SJCRH30 (cell line): ENCODE results near the gene AGRN. TPM values are rescaled to one million over a fixed set of nuclear protein-coding genes. Genes with fewer than 3 reads are reported as not detected.
"Not testable (repeated sequence)": the region's sequence is repeated elsewhere in the genome, so short reads cannot be mapped to it uniquely, and the experiment has no call there.

Source experiments
- DNase-seq, 2 experiments: peaks; one replicate each; pipeline ENCODE4 v3.0.0-alpha.2; 2015 to 2020
- H3K27ac ChIP-seq: fragments of 250-450 bp; sonication (Bioruptor Pico); 2 replicates; pipeline ENCODE4 v1.5.1; 2020; ENCODE audit warnings: mild to moderate bottlenecking, moderate library complexity
- H3K27me3 ChIP-seq: fragments of 250-450 bp; sonication (Bioruptor Pico); 2 replicates; pipeline ENCODE4 v1.5.1; 2020; ENCODE audit warnings: mild to moderate bottlenecking, moderate library complexity
- H3K36me3 ChIP-seq: fragments of 250-450 bp; sonication (Bioruptor Pico); 2 replicates; pipeline ENCODE4 v1.5.1; 2020; ENCODE audit warnings: mild to moderate bottlenecking, moderate library complexity
- H3K4me1 ChIP-seq: fragments of 250-450 bp; sonication (Bioruptor Pico); 2 replicates; pipeline ENCODE4 v1.5.1; 2020; ENCODE audit warnings: mild to moderate bottlenecking, moderate library complexity
- H3K4me3 ChIP-seq: fragments of 250-450 bp; sonication (Bioruptor Pico); 2 replicates; pipeline ENCODE4 v1.5.1; 2020; ENCODE audit warnings: mild to moderate bottlenecking, moderate library complexity
- H3K9me3 ChIP-seq: fragments of 250-450 bp; sonication (Bioruptor Pico); replicated peaks from 2 replicates; pipeline ENCODE4 v1.5.1; 2020; ENCODE audit warnings: mild to moderate bottlenecking, moderate library complexity
- total RNA-seq: library from RNA; depleted of rRNA; stranded (reverse); fragments of >200 nt; shearing (Covaris generic); gene quantifications from 2 replicates; pipeline ENCODE4 v1.2.3, GENCODE V29; 2014

Gene AGRN
- total RNA-seq, 1 experiment from 2014 or later, result 13.7 TPM

DNA sequence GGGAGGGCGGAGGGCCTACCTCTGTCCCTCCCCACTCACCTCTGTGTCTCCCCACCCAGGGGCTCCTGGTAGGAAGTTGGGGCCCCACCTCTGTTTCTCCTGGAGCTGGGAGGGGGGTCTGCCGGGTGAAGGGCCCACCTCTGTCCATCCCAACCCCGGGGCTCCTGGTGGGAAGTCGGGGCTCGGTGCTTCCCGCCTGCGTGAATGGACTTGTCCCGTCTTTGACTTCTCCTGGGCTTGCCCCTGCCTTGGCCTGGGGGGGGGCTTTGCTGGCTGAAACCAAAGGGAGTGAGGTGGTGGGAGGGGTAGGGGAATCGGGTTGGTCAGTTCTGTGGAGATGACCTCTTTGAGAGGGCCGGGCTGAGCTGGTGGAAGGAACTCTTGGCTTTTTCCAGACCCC lies 5.8 kb downstream of the AGRN start:
- Histone ChIP-seq H3K27ac (no peak overlapping the region), H3K27me3 (no peaks in the 10 kb centered on the region), H3K4me3 (no peak overlapping the region), H3K9me3 (no peaks in the 10 kb centered on the region), H3K4me1 (peaks cover 10% of the 10 kb centered on the region; the same call in 1 of the 2 replicates), H3K36me3 (no peaks in the 10 kb centered on the region)
- no peak for DNase-seq

DNA sequence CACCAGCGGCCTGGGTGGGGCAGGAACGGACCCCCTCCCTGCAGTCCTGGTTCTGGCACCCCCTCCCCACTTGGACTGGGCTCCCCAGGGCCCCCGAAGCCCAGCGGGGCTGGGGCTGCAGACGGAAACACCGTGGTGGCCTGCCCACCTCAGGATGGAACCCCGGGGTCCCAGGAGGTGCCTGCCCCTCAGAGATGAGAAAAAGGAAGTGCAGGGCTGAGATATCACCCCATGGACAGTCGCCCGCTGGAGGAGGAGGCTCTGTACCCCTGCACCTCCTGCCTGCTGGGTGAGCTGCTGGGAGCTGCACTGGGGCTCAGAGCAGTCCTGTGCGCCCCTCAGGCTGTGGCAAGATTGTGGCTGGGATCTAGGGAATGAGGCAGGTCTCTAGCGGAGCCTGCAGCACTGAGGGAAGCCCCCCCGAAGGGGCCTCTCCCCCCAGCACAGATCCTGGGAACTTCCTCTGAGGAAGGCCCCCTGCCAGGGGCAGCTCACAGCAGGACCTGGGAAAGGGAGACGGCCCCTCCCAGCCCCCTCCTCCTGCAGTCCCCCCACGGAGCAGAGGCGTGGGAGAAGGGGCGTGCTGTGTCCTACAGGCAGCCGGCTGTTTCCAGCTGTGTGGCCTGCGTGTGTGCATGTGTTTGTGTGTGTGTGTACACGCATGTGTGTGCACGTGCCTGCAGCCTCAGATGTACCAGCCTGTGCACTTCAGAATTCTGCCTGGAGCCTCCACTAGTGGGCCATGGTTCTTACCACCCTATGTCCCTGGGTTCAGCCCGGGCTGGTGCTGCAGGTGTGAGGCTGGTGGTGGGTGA lies 6.9 kb downstream of the AGRN start:
- Histone ChIP-seq H3K36me3 (no peaks in the 10 kb centered on the region), H3K4me3 (no peak overlapping the region), H3K4me1 (peaks cover 12% of the 10 kb centered on the region; the same call in 1 of the 2 replicates), H3K27ac (no peak overlapping the region), H3K27me3 (no peaks in the 10 kb centered on the region), H3K9me3 (no peaks in the 10 kb centered on the region)
- DNase-seq, result no peak

DNA sequence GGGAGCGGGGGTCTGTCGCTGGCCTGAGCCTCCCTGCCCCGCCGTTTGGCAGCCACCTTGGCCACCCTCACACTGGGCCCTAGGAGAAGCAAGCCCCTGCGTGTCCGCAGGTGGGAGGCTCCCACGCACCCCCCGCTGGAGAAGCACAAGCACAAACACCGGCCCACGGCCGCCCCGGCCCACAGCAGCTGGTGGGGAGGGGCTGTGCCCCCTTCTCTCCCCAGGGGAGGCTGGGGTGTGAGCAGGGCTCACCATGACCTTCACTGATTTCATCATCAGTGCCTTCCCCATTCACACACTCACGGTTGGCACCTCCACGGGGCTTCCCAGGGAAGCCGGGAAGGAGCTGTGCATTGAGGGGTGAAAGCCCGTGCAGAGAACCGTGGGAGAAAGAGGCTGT lies 7.9 kb downstream of the AGRN start:
- Histone ChIP-seq H3K27ac (no peak overlapping the region), H3K4me1 (peaks cover 16% of the 10 kb centered on the region; the same call in 1 of the 2 replicates), H3K4me3 (no peak overlapping the region), H3K27me3 (no peaks in the 10 kb centered on the region), H3K9me3 (no peaks in the 10 kb centered on the region), H3K36me3 (no peaks in the 10 kb centered on the region)
- DNase-seq, result no peak

DNA sequence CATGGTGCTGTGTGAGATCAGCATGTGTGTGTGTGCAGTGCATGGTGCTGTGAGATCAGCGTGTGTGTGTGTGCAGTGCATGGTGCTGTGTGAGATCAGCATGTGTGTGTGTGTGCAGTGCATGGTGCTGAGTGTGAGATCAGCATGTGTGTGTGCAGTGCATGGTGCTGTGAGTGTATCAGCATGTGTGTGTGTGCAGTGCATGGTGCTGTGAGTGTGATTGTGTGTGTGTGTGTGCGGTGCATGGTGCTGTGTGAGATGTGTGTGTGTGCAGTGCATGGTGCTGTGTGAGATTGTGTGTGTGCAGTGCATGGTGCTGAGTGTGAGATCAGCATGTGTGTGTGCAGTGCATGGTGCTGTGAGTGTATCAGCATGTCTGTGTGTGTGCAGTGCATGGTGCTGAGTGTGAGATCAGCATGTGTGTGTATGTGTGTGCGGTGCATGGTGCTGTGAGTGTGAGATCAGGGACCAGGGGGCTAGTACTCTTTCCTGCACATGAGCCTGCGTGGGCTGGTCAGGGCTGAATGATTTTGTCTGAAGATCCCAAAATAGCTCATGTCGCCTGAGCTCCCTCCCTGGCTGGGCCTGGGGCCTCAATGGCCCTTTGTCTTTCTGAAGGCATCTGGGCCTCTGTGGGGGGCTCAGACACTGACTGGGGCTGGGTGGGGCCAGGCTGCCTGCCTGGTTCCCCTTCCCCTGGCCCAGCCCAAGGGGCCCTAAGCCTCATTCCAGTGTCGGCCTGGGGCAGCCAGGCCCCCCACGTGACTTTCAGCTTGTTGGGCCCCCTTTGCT lies 11.1 kb downstream of the AGRN start:
- H3K4me1 ChIP-seq, result peaks cover 16% of the 10 kb centered on the region; the same call in 1 of the 2 replicates
- not testable (repeated sequence) for H3K36me3 ChIP-seq, H3K9me3 ChIP-seq, H3K27me3 ChIP-seq, H3K27ac ChIP-seq, H3K4me3 ChIP-seq
- peak; percentile 51 to 64 for DNase-seq

DNA sequence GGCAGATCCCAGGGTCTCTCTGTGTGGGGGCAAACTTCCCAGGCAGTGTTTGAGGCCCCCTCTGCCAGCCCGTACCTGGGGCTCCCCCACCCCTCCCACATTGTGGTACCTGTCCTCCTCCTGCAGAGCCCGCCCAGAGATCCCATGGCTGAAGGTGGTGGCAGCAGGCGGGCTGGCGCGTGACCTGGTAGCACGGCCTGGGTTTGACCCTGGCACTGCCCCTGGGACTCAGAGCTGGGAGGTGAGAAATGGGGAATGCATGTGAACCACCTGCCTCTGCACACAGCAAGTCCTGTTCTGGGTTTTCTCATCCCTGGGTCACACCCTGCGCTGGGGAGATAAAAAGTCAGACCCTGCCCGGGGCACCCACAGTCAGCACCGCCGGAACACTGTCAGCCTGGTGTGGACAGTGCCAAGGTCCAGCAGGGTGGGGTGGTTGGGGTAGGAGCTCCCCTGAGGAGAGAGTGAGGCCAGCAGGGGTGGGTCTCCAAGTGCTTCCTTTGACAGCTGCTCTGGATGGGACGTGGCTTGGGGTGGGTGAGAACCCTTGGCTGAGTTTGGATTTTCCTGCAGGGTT lies 11.8 kb downstream of the AGRN start:
- no peaks in the 10 kb centered on the region for H3K36me3 ChIP-seq
- no peak overlapping the region for H3K27ac ChIP-seq
- H3K4me3 ChIP-seq, result no peak overlapping the region
- no peaks in the 10 kb centered on the region for H3K9me3 ChIP-seq
- H3K27me3 ChIP-seq, result no peaks in the 10 kb centered on the region
- DNase-seq, result no peak
- peaks cover 16% of the 10 kb centered on the region; the same call in 1 of the 2 replicates for H3K4me1 ChIP-seq

DNA sequence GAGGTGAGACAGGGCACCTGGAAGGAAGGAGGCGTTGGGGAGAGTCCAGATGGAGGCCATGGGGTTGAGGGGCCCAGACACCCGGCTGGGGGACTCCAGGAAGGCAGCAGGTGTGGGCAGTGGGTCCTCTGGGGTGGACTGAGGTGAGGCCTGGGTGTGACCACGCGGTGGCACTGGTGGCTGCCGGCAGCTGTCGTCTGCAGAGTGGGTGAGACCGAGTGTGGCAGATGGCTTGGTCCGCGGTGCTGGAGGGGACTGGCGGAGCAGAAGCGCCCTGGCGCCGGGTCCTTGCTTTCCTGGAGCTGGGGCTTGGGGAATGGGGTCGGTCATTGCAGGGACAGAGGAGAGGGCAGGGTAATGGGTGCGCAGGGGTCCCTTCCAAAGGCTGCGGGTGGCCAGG lies 12.5 kb downstream of the AGRN start:
- Histone ChIP-seq H3K36me3 (no peaks in the 10 kb centered on the region), H3K27me3 (no peaks in the 10 kb centered on the region), H3K4me1 (peaks cover 16% of the 10 kb centered on the region; the same call in 1 of the 2 replicates), H3K9me3 (no peaks in the 10 kb centered on the region), H3K4me3 (peak overlapping the region; percentile 52), H3K27ac (no peak overlapping the region)
- DNase-seq, result peak; percentile 69 to 70

DNA sequence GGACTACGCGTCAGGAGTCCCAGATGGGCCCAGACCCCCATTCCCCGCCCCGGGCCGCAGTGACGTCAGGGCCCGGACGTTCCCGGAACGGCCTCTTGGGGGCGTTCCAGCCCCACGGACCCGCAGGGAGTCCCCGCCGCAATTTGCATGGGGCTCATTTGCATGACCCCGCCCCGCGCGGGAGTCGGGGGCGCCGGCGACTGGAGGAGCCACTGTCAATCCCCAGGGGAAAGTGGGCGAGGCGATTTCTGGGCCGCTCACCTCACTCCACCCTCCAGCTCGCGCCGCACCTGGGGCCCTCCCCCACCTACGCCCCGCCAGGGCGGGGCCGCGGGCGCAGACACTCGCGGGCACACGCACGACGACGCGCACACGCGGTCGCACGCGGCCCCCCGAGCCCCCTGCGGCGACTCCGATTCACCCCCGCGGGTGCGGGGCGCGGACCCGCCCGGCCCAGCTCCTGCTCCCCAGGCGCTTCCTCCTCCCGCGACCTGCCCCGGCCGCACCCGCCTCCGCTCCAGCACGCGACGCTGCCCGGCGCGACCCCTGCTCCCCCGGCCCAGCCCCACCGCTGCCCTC lies 13.2 kb downstream of the AGRN start:
- Histone ChIP-seq H3K4me3 (peak overlapping the region; percentile 52), H3K4me1 (peaks cover 16% of the 10 kb centered on the region; the same call in 1 of the 2 replicates), H3K36me3 (no peaks in the 10 kb centered on the region), H3K9me3 (no peaks in the 10 kb centered on the region), H3K27me3 (no peaks in the 10 kb centered on the region), H3K27ac (no peak overlapping the region)
- peak; percentile 91 to 92 for DNase-seq

DNA sequence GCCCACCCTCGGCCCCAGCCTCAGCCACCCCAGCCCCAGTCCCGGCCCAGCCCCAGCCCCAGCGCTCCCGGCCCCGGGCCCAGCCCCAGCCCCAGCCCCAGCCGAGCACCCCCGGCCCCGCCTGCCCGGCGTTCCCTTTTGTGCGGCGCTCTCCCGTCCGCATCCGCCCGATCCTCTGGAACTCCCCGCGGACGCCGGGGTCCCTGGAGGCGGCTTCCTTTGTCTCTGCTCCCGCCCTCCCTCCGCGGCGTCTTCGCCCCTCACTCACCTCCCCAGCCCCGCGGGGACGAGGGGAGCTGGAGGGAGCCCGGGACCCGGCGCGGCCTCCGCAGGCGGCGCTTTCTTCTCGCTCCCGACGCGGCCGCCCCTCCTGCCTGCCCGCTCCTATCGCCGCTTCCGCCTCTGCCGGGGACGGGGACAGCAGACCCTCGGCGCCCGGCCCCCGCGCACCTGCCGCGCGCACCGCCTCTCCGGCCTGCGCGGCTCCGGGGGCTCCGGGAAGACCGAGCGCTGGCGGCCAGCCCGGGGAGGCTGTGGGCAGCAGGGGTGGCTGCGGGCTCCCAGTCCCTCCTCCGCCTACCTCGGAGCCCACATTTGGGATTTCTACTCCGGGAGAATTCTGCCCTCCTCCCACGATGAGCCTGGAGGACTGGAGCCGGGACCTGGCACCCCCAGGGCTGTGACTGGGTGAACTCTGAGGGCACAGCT lies 14.0 kb downstream of the AGRN start:
- Histone ChIP-seq H3K4me3 (peak overlapping the region; percentile 30), H3K27ac (no peak overlapping the region), H3K9me3 (no peaks in the 10 kb centered on the region), H3K27me3 (no peaks in the 10 kb centered on the region), H3K36me3 (no peaks in the 10 kb centered on the region), H3K4me1 (peaks cover 16% of the 10 kb centered on the region; the same call in 1 of the 2 replicates)
- DNase-seq, result no peak

DNA sequence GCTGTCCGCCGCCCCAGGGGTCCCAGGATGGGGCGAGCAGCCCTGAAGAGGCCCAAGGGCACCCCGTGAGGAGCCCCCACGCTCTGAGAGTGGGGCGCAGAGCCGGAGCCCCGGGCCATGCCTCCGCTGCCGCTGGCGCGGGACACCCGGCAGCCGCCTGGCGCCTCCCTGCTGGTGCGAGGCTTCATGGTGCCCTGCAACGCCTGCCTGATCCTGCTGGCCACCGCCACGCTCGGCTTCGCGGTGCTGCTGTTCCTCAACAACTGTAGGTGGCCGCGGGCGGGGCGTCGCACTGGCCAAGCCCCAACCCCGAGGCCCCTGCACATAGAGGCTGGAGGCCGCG lies 14.5 kb downstream of the AGRN start:
- DNase-seq, result no peak
- Histone ChIP-seq H3K27ac (no peak overlapping the region), H3K4me3 (peak overlapping the region; percentile 30; the same call in 1 of the 2 replicates), H3K4me1 (peaks cover 16% of the 10 kb centered on the region; the same call in 1 of the 2 replicates), H3K36me3 (no peaks in the 10 kb centered on the region), H3K9me3 (no peaks in the 10 kb centered on the region), H3K27me3 (no peaks in the 10 kb centered on the region)

DNA sequence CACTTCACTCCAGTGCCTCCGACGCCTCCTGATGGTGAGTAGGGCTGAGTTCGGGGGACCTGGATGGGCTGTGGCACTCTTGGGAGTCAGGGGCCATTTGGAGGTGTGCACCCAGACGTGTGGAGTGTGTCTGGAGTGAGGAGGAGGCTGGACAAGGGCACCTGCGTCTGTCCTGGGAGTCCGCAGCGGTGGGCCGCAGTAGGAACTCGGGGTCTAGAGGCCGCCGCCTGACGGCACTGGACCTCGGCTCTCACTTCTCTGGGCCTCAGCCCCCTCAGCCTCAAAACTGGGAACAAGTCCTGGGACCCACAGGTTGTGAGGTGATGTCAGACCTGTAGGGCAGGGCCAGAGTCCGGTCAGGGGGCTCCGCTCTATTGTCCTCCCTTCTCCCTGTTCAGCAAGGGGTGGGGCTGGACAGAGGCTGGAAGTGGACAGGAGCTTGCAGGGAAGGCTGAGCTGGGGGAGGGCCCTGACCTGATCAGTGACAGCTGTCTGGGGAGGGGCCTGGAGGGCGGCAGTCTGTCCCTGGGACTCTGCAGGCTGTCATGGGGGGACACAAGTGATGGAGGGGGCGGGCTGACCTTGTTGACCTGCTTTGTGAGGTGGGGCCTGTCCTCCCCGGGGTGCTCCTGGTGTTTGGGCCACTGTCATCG lies 15.5 kb downstream of the AGRN start:
- peaks cover 16% of the 10 kb centered on the region; the same call in 1 of the 2 replicates for H3K4me1 ChIP-seq
- no peaks in the 10 kb centered on the region for H3K27me3 ChIP-seq
- no peaks in the 10 kb centered on the region for H3K36me3 ChIP-seq
- no peaks in the 10 kb centered on the region for H3K9me3 ChIP-seq
- H3K4me3 ChIP-seq, result no peak overlapping the region
- no peak overlapping the region for H3K27ac ChIP-seq
- no peak for DNase-seq

DNA sequence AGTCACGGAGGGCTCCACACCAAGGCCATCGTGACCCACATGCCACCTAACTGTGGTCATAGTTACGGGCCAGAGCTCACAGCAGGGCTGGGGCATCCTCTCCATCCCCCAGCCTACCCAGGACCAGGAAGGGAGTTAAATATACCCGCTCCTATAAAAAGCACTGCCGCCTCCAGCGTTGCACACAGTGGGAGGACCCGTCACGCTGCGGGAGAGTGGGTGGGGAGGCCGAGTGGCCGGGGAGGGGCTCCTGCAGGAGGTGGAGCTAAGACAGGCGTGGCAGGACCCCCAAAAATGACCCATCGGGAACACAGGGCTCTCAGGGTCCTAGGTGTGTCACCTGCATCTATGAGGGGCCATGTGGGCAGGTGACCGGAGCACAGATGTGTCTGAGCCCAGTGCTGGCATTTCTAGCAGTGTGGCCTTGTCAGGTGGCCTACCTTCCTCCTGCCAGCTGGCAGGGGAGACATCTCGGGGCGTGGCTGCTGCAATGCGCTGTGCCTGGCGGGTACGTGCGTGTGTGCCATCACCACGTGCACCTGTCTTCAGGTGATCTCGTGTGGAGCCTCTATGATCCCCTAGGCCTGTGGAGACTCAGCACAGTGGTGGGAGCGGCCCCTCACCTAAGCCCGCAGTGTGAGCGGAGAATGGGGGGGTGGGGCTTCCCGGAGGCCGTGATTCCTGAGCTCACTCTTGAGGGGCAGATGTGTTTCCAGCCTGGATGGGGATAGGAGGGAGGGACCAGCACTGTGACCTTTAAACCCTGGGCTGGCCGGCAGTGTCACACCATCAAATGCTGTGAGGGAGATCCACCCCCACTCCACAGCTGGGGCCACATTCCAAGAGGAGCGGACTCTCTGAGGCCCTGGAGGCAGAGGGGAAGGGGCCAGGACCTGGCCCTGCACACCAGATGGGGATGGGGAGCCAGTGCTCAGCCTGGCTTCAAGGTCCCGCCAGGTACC lies 17.7 kb downstream of the AGRN start:
- Histone ChIP-seq H3K27ac (no peak overlapping the region), H3K9me3 (no peaks in the 10 kb centered on the region), H3K27me3 (no peaks in the 10 kb centered on the region), H3K4me1 (no peaks in the 10 kb centered on the region), H3K4me3 (no peak overlapping the region), H3K36me3 (no peaks in the 10 kb centered on the region)
- DNase-seq, result no peak

DNA sequence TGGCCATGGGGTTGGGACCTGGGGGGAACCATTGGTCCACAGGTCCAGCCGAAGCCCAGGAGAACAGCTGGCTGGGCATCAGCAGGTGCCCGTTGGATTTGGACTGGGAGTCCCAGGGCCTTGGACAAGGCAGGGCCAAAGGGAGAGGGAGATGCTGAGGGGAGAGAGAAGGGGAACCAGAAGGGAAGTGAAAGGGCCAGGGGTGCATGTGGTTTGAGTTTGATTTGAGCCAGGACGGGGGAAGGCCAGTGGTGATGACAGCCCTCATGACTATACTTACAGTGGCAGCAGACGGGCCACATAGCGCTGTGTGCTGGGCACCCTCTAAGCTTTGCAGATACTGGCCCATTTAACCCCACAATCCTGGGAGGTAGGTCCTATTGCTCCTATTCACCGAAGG lies 18.8 kb downstream of the AGRN start:
- DNase-seq, result no peak
- H3K9me3 ChIP-seq, result no peaks in the 10 kb centered on the region
- H3K4me3 ChIP-seq, result no peak overlapping the region
- no peaks in the 10 kb centered on the region for H3K27me3 ChIP-seq
- no peak overlapping the region for H3K27ac ChIP-seq
- no peaks in the 10 kb centered on the region for H3K4me1 ChIP-seq
- no peaks in the 10 kb centered on the region for H3K36me3 ChIP-seq
